ENCODE results near the gene CACNB1. TPM values are rescaled to one million over a fixed set of nuclear protein-coding genes. Genes with fewer than 3 reads are reported as not detected.

CACNB1 gene
- total and polyA plus RNA-seq, 10 of the 15 experiments (the other 5 are each of a cell fraction or from before 2014, with no cell fraction given), result 0.06 to 15.6 (median 6.3) TPM

DNA sequence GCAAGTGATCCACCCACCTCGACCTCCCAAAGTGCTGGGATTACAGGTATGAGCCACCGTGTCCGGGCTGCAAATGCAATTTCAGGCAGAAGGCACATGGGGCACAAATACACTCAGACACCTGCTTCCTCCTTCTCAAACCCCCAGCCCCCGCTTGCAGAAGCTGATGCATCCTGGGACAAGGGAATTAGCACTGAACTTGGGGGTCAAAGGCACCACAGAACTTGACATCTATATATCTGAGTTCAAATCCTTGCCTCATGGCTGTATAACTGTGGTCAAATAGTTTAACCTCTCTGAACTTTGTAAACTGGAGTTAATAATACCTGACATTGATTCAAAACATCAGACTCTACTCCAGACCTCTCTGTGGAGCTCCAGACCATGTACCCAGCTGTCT is 27.4 kb downstream of the CACNB1 start (continued):
- TF ChIP-seq, protein P1, sequence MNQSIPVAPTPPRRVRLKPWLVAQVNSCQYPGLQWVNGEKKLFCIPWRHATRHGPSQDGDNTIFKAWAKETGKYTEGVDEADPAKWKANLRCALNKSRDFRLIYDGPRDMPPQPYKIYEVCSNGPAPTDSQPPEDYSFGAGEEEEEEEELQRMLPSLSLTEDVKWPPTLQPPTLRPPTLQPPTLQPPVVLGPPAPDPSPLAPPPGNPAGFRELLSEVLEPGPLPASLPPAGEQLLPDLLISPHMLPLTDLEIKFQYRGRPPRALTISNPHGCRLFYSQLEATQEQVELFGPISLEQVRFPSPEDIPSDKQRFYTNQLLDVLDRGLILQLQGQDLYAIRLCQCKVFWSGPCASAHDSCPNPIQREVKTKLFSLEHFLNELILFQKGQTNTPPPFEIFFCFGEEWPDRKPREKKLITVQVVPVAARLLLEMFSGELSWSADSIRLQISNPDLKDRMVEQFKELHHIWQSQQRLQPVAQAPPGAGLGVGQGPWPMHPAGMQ (IDR thresholded peaks at IDR 0.05; ENCODE audit: borderline replicate concordance), result no peak
- TF ChIP-seq IRF4 (IDR thresholded peaks at IDR 0.05; ENCODE audit: low read depth, low read length), result no peak

DNA sequence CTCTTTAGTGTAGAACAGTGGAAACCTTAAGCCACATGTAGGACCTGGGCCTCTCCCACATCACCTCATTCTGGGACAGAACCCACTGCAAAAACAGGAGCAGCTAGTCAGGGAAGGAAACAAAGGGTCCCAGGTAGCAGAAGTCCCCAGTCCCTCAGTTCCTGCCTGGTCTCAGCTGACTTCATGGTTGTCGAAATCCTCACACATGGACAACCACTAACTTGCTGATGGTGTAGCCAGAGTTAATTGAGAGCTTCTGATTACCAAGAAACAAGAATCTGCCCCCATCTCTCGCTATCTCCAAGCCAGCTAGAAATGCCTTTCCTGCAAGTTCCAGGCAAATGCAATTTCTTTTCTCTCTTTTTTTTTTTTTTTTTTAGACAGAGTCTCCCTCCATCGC is 28.0 kb downstream of the CACNB1 start:
- TF ChIP-seq SIN3A (IDR thresholded peaks at IDR 0.05; ENCODE audit: low read depth, low read length) (no peak), ZNF687 (IDR thresholded peaks at IDR 0.05) (no peak), SP1 (IDR thresholded peaks at IDR 0.05; ENCODE audit: low read depth, low read length) (no peak), PML (IDR thresholded peaks at IDR 0.05; ENCODE audit: low read length) (no peak), YBX1 (IDR thresholded peaks at IDR 0.05) (no peak), IRF3 (IDR thresholded peaks at IDR 0.05) (no peak), ASH2L (IDR thresholded peaks at IDR 0.05; ENCODE audit: borderline replicate concordance, low read depth) (no peak), RCOR1 (conservative IDR thresholded peaks at IDR 0.05; ENCODE audit: low read depth, low read length) (no peak), MEF2B (IDR thresholded peaks at IDR 0.05; ENCODE audit: partially characterized antibody, poor library complexity, severe bottlenecking) (no peak)
- Histone ChIP-seq H3K27me3 (replicated peaks in 1 of 2; ENCODE audit: control insufficient read depth in 2 of 2, insufficient read depth in 2 of 2, low read length in 1 of 2) (peaks cover 0 to 2% of the 10 kb centered on the region in 2 experiments; a peak in 2 of 4 replicates), H3K4me2 (ENCODE audit: control insufficient read depth, insufficient read depth) (no peak overlapping the region), H3K9me3 (replicated peaks; ENCODE audit: control insufficient read depth, insufficient read depth, low read length) (no peaks in the 10 kb centered on the region), H3K36me3 (ENCODE audit: control insufficient read depth in 2 of 2, insufficient read depth in 2 of 2, low read length in 1 of 2) (no peaks in the 10 kb centered on the region), H3K27ac (ENCODE audit: control insufficient read depth, insufficient read depth) (no peak overlapping the region), H3K4me3 (no peak overlapping the region), H3K4me1 (ENCODE audit: control insufficient read depth, insufficient read depth, low read length) (peaks cover 9% of the 10 kb centered on the region), H3K79me2 (ENCODE audit: control insufficient read depth, insufficient read depth, low read length) (no peaks in the 10 kb centered on the region), H2AFZ (ENCODE audit: control insufficient read depth, low read depth, low read length) (no peak overlapping the region), H3K9ac (ENCODE audit: control insufficient read depth, insufficient read depth, low read length) (no peak overlapping the region), H4K20me1 (ENCODE audit: control insufficient read depth, insufficient read depth) (no peaks in the 10 kb centered on the region)
- SMC1A ChIA-PET (ENCODE audit: uncharacterized antibody, unreplicated experiment), result interaction anchor here (0.7 kb wide), 1 partner anchor 11 kb away, joined by 3 read pairs; no protein-coding TSS in a partner anchor
- intact Hi-C loops (cut with micrococcal nuclease; ENCODE audit: unreplicated experiment) (no loop called here), in situ Hi-C loops (cut with MboI) (no loop called here)
- FAIRE-seq, result peak; percentile 31
- WGBS (ENCODE audit: insufficient coverage, insufficient replicate concordance, low lambda C conversion rate, missing lambda C conversion rate), result 71% methylated on average over 2 of the region's 3 CpGs
- no peak for DNase-seq (ENCODE audit: low read depth, low spot score)
- CTCF ChIA-PET, result interaction anchor here (1.8 to 1.9 kb wide), 2 partner anchors 62 to 186 kb away, joined by 4 to 10 read pairs; no protein-coding TSS in a partner anchor
- POLR2A ChIA-PET, result interaction anchor here (0.6 to 0.7 kb wide), 3 partner anchors 104 to 179 kb away, joined by 3 to 7 read pairs (median 4); no protein-coding TSS in a partner anchor
- no TSS peak for BruUV-seq (replicated peaks)
- RAD21 ChIA-PET (ENCODE audit: unreplicated experiment), result interaction anchor here (0.9 to 1.8 kb wide), 2 partner anchors 16 to 66 kb away, joined by 3 to 8 read pairs; no protein-coding TSS in a partner anchor
- ATAC-seq, result no peak
